ENCODE results near the gene PCSK4.

The PCSK4 gene

GRCh38 chr19:1435378-1435989, 54.7 kb downstream of the PCSK4 start:
- DNase-seq: no peak

GRCh38 chr19:1434577-1435060, 55.5 kb downstream of the PCSK4 start:
- DNase-seq: no peak

GRCh38 chr19:1434040-1434366, 56.1 kb downstream of the PCSK4 start:
- no peak for DNase-seq

- DNase-seq: no peak
Observed at GRCh38 chr19:1433119-1434039, 56.8 kb downstream of the PCSK4 start.

- DNase-seq: no peak
Observed at GRCh38 chr19:1432507-1432887, 57.7 kb downstream of the PCSK4 start.

- DNase-seq: no peak
Observed at GRCh38 chr19:1431759-1432506, 58.2 kb downstream of the PCSK4 start.

All from CD4-positive, alpha-beta T cell treated with Interleukin-6 for 4 hours (primary cell).